GM12864 (cell line): ENCODE measurements around the gene PSAP.

Source experiments
- DNase-seq: peaks from one replicate; pipeline ENCODE4 v3.0.0-alpha.2; 2011; ENCODE audit warnings: low read depth
- H3K4me3 ChIP-seq: 2 replicates; pipeline ENCODE4 v1.5.1; 2011; ENCODE audit warnings: mild to moderate bottlenecking, low read depth, low read length, control low read depth
- TF ChIP-seq, protein P1 (sequence below): IDR thresholded peaks from 2 replicates; pipeline ENCODE4 v1.5.1; 2011; ENCODE audit warnings: low read depth, mild to moderate bottlenecking, moderate library complexity, low read length, control low read depth, inconsistent platforms; ENCODE audit errors: missing control alignments

The PSAP gene

GRCh38 chr10:71829171-71829570 lies 21.9 kb downstream of the PSAP start:
- TF ChIP-seq, protein P1, sequence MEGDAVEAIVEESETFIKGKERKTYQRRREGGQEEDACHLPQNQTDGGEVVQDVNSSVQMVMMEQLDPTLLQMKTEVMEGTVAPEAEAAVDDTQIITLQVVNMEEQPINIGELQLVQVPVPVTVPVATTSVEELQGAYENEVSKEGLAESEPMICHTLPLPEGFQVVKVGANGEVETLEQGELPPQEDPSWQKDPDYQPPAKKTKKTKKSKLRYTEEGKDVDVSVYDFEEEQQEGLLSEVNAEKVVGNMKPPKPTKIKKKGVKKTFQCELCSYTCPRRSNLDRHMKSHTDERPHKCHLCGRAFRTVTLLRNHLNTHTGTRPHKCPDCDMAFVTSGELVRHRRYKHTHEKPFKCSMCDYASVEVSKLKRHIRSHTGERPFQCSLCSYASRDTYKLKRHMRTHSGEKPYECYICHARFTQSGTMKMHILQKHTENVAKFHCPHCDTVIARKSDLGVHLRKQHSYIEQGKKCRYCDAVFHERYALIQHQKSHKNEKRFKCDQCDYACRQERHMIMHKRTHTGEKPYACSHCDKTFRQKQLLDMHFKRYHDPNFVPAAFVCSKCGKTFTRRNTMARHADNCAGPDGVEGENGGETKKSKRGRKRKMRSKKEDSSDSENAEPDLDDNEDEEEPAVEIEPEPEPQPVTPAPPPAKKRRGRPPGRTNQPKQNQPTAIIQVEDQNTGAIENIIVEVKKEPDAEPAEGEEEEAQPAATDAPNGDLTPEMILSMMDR, result no peak
- no peak for DNase-seq
- H3K4me3 ChIP-seq, result no peak overlapping the region

DNA sequence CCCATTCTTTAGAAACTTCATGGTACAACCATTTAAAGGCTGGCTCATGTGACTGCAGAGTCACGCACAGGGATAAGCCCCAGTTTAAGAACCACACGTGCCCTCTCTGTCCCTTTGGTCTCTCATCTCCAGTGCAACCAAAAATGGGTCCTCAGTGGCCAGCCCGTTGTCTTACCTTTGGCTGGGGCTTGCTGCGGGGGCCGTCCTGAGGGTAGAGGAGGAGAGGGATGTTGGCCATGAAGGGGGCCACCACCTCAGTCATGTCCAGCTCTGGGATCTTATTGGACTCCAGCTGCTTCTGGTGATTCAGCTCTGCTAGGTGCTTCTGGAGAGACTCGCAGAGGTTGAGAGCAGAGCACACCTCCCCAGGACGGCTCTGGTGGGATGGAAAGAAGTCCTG lies 22.3 kb downstream of the PSAP start:
- H3K4me3 ChIP-seq, result no peak overlapping the region
- DNase-seq, result no peak
- TF ChIP-seq, protein P1, result no peak

- no peak overlapping the region for H3K4me3 ChIP-seq
- TF ChIP-seq, protein P1, result no peak
- no peak for DNase-seq
These were observed 23.2 kb downstream of the PSAP start for GRCh38 chr10:71827852-71828251.

DNA sequence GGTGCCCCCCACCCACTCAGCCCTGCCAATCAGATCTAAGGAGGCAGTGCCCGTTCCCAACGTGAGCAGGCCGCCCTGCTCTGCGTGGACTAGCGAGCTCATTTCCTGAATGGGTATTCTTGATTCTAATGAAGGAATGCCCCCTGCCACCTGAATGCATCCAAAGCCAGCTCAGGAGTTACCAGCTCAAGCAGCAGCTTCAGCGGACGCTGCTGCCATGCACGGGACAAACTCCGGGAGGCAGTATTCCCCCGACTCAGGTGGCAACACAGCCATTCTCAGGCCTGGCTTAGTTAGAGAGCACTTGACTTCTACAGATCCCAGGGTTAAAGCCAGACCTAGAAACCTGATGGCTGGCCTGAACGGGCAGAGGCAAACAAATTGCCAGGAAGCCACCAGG lies 25.8 kb downstream of the PSAP start:
- no peak for DNase-seq
- TF ChIP-seq, protein P1, result no peak
- no peak overlapping the region for H3K4me3 ChIP-seq

- DNase-seq, result no peak
- H3K4me3 ChIP-seq, result no peak overlapping the region
- TF ChIP-seq, protein P1, result no peak
These were observed 26.7 kb downstream of the PSAP start for GRCh38 chr10:71824333-71824732.

DNA sequence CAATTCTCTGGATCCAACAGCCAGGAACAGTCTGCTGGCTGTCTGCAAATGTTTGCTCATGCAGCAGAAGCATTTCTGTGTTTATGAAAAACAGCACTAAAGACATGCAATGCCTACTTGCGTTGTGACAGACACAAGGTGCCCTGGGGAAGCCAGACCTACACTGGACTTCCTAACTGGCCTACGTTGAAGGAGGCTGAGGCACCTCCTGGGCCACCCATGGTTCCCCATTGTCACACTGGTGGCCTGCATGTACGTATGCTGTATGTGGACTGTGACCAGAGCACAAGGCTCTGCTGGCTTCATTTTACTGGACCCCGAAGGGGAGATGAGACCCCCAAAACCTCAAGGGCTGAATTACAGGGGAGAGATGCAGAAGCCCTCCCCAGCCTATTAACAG lies 27.7 kb downstream of the PSAP start:
- H3K4me3 ChIP-seq, result no peak overlapping the region
- TF ChIP-seq, protein P1, result no peak

DNA sequence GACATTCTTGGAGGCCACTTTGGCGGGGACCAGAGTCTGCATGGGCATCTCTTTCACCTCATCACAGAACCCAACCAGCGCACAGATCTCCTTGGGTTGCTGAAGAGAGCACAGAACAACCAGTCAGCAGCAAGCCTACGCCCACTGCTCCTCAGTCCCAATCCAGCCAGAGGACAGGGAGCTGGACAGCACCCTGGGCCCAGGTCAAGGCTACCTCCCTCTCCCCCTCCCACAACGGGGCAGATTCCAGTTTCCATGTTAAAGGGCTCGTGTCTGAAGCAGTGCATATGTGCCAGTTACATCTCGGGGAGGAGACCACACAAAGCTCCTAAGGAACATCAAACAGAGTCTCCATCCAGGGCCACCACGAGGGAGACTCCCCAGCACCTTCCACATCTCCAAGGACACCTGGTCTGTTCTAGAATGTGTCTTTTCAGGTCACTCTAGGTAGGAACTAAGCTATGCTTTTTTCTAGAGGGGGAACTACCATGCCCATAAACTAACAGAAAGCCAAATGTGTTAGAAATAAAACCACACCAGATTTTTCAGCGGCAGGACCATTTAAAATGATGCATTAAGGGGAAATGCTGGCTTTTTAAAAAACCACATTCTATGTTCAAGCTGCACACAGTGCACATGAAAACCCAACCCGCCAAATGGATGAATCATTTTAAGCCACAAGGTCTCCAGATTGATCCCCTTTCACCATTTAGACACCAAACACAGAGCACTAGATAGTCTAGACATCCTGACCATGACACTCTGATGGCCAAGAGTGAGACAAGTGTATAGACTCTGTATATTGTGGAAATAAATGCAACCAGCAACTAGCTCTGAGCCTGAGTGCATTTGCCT lies 28.9 kb downstream of the PSAP start:
- no peak for DNase-seq
- H3K4me3 ChIP-seq, result no peak overlapping the region
- TF ChIP-seq, protein P1, result no peak

More for the DNA sequence above, 27.7 kb downstream of the PSAP start:
- no peak for DNase-seq
